ENCODE measurements around the gene OS9.

- TF ChIP-seq CTCF (IDR thresholded peaks at IDR 0.05; ENCODE audit: borderline replicate concordance, extremely low read depth, low read length, poor library complexity, severe bottlenecking) (no peak), EZH2 (IDR thresholded peaks at IDR 0.05; ENCODE audit: borderline replicate concordance, low read depth, low read length, severe bottlenecking) (no peak)
These were observed 6.4 kb downstream of the OS9 start for GRCh38 chr12:57700317-57700716.

All from DND-41 (cell line).